BE2C (cell line): ENCODE measurements around the gene DTX3L.

ENCODE experiments used
- DNase-seq: peaks from one replicate; pipeline ENCODE4 v3.0.0-alpha.2; 2020
- H3K27me3 ChIP-seq: fragments of 250-450 bp; sonication (Bioruptor Pico); 2 replicates; pipeline ENCODE4 v1.5.1; 2020; ENCODE audit warnings: mild to moderate bottlenecking
- H3K36me3 ChIP-seq: fragments of 250-450 bp; sonication (Bioruptor Pico); 2 replicates; pipeline ENCODE4 v1.5.1; 2020; ENCODE audit warnings: mild to moderate bottlenecking
- H3K4me1 ChIP-seq: fragments of 250-450 bp; sonication (Bioruptor Pico); 2 replicates; pipeline ENCODE4 v1.5.1; 2020
- H3K4me3 ChIP-seq: 2 replicates; pipeline ENCODE4 v1.5.1; 2011; ENCODE audit warnings: low read depth, low read length
- H3K9me3 ChIP-seq: fragments of 250-450 bp; sonication (Bioruptor Pico); 2 replicates; pipeline ENCODE4 v1.5.1; 2020
- CTCF ChIP-seq: IDR thresholded peaks from 2 replicates; pipeline ENCODE4 v1.5.1; 2012; ENCODE audit warnings: mild to moderate bottlenecking, low read depth, low read length

Gene DTX3L

GRCh38 chr3:122587572-122587971 lies 23.4 kb downstream of the DTX3L start:
- no peaks in the 10 kb centered on the region for H3K36me3 ChIP-seq
- no peak for TF ChIP-seq CTCF
- no peaks in the 10 kb centered on the region for H3K4me1 ChIP-seq
- no peaks in the 10 kb centered on the region; the same call in 1 of the 2 replicates for H3K27me3 ChIP-seq
- DNase-seq, result no peak
- no peak overlapping the region for H3K4me3 ChIP-seq
- no peaks in the 10 kb centered on the region for H3K9me3 ChIP-seq

- Histone ChIP-seq H3K36me3 (no peaks in the 10 kb centered on the region), H3K9me3 (no peaks in the 10 kb centered on the region), H3K4me1 (no peaks in the 10 kb centered on the region), H3K27me3 (peaks cover 5% of the 10 kb centered on the region), H3K4me3 (no peak overlapping the region)
- TF ChIP-seq CTCF, result no peak
- DNase-seq, result no peak
These were observed 25.2 kb downstream of the DTX3L start for GRCh38 chr3:122589297-122589696.

- H3K4me3 ChIP-seq, result no peak overlapping the region
- H3K9me3 ChIP-seq, result no peaks in the 10 kb centered on the region
- no peaks in the 10 kb centered on the region for H3K36me3 ChIP-seq
- no peak for TF ChIP-seq CTCF
- no peak for DNase-seq
- no peaks in the 10 kb centered on the region for H3K4me1 ChIP-seq
- peaks cover 5% of the 10 kb centered on the region for H3K27me3 ChIP-seq
These were observed 26.5 kb downstream of the DTX3L start for GRCh38 chr3:122590610-122591009.

GRCh38 chr3:122594025-122594424 lies 29.9 kb downstream of the DTX3L start:
- DNase-seq, result no peak
- peaks cover 5% of the 10 kb centered on the region for H3K27me3 ChIP-seq
- no peaks in the 10 kb centered on the region for H3K4me1 ChIP-seq
- no peak for TF ChIP-seq CTCF
- no peaks in the 10 kb centered on the region for H3K9me3 ChIP-seq
- no peak overlapping the region for H3K4me3 ChIP-seq
- no peaks in the 10 kb centered on the region for H3K36me3 ChIP-seq

GRCh38 chr3:122598151-122598550 lies 34.0 kb downstream of the DTX3L start:
- no peaks in the 10 kb centered on the region for H3K4me1 ChIP-seq
- no peak overlapping the region for H3K4me3 ChIP-seq
- no peak for DNase-seq
- H3K27me3 ChIP-seq, result peaks cover 5% of the 10 kb centered on the region
- no peak for TF ChIP-seq CTCF
- no peaks in the 10 kb centered on the region for H3K36me3 ChIP-seq
- no peaks in the 10 kb centered on the region for H3K9me3 ChIP-seq

- Histone ChIP-seq H3K27me3 (peaks cover 5% of the 10 kb centered on the region), H3K4me1 (no peaks in the 10 kb centered on the region), H3K36me3 (no peaks in the 10 kb centered on the region), H3K4me3 (no peak overlapping the region), H3K9me3 (no peaks in the 10 kb centered on the region)
- no peak for TF ChIP-seq CTCF
- DNase-seq, result no peak
These were observed 34.4 kb downstream of the DTX3L start for GRCh38 chr3:122598556-122598955.
